Activated T-cell treated with anti-CD3 and anti-CD28 coated beads for 48 hours (primary cell): Measurements from ENCODE around the gene CAMK2B.

Source experiments
- DNase-seq: peaks from one replicate; pipeline ENCODE4 v3.0.0-alpha.2; 2020; ENCODE audit warnings: low read depth

Gene CAMK2B

GRCh38 chr7:44286618-44287487 is 38.5 kb downstream of the CAMK2B start:
- no peak for DNase-seq

- no peak for DNase-seq
Measured at GRCh38 chr7:44286182-44286617, 39.2 kb downstream of the CAMK2B start.

GRCh38 chr7:44285561-44285960 is 39.8 kb downstream of the CAMK2B start:
- DNase-seq, result no peak

GRCh38 chr7:44284881-44285541 is 40.4 kb downstream of the CAMK2B start:
- no peak for DNase-seq

DNA sequence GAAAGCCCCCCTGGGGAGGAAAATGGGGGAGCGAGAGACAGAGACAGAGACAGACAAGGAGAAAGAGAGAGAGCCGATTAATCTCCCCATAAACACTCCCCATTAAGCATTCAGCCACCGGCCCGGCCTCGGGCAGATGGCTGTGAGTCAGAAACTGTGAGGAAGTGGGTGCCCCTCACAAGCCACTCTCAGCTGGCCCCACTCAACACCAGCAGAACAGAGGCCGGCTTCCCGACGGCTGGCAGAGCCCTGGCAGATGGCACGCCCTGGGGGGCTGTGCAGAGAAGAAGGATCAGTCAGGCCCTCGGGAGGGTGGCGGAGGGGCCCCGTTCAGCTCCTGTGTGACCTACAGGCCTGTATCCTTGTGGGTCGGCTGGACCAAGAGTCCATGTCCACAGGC is 41.2 kb downstream of the CAMK2B start:
- no peak for DNase-seq

DNA sequence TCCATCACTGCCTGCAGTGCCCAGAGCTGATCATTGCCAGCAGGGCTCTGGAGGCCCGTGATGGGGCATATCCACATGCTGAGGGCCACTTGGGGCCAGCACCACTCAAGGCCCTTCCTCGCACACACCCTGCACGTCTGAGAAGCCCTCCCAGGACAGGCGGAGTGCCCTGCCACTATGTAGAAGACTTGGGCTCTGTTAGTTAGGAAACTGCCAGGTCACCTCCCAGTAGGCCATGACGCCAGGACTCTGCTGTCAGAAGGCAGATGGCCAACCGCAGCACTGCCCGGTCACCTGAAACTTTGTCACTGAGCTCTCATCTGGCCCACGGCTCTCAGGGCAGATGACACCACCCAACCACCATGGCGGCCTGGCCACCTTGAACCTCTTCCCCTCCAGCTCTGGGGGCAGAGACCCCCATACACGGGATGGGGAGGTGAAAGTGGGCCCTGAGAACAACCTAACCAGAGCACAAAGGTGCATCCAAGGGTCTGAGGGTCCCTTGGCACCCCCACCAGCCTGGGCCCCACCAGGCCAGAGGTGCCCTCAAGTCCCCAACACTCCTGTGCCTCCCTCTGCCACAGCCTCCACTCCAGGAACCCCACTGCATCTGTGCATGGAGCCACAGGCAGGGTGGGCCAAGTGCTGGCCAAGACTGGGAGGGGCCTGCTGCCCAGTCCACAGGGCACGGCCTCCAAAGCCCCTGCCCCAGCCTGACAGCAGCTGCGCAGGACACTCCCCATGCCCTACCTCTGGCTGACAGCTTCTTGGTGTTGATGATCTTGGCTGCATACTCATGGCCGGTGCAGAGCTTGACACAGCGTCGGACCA is 41.8 kb downstream of the CAMK2B start:
- no peak for DNase-seq

DNA sequence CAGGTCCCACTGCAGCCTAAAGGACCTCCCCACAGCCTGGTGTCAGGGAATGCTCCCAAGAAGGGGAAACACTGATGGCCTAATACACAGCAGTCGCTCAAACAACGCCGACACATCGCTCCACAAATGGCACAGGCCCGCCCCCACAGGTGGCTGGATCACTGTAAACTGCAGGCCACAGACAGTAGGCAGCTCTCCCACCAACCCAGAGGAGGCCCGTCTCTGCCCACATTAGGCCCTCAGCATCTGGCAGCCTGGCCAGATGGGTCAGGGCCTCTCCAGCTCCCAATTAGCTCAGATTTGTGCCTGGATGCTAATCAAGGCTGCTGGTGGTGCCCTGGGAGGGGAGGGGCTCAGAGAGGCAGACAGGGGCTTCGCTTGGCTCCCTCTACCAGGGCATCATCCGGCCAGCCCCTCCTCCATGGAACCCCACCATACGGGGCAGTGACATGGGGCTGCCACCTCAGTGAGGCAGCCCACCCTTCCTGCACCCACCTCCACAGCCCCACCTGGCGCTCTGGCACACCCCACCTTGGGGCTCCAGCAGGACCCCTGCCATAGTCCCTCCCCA is 42.7 kb downstream of the CAMK2B start:
- no peak for DNase-seq

GRCh38 chr7:44281811-44282600 is 43.4 kb downstream of the CAMK2B start:
- DNase-seq, result no peak

DNA sequence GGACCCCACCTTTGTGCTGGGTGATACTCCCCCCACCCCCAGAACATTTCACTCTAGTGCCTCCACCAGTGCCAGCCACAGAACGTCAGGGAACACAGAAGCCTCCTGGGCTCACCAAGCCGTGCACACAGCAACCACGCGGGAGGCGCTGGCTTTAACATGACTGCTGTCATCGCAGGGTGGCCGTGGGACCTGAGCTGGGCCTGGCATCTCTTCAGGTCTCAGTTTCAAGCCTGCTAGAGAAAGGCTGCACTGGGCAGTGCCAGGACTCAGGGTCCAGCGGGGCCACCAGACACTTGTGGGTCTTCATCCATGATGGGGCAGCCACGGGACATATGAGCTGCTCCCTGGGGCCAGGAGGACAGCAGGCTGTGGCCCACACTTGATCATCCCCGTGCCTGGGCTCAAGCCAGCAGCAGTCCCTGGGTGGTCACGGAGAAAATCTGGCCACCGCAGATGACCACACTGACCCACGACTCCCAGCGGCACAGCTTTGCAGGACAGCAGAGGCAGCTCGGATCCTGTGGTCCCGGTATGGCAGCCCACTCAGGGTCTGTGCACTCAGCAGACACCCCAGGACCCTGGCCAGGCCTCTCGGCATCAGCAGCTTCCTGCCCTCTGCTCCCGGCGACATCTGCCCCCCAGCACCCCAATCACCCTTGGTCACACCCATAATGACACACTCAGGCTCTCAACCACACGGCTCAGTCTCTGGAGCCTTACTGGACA is 44.2 kb downstream of the CAMK2B start:
- no peak for DNase-seq

DNA sequence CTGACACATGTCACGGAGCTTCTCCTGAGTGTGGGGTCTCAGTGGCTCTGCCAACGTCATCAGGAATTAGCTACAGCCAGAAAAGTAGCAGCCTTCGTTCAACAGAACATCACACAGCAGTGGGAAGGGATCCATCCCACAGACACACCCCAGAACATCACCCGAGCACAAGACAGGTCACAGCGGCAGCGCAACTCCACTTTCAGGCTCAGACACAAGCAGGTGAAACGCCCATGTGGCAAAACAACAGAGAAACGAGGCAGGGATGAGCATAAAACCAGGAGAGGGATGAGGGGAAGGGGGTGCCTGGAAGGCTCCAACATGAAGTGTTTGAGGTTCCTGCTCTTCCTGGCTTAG is 44.8 kb downstream of the CAMK2B start:
- no peak for DNase-seq

DNA sequence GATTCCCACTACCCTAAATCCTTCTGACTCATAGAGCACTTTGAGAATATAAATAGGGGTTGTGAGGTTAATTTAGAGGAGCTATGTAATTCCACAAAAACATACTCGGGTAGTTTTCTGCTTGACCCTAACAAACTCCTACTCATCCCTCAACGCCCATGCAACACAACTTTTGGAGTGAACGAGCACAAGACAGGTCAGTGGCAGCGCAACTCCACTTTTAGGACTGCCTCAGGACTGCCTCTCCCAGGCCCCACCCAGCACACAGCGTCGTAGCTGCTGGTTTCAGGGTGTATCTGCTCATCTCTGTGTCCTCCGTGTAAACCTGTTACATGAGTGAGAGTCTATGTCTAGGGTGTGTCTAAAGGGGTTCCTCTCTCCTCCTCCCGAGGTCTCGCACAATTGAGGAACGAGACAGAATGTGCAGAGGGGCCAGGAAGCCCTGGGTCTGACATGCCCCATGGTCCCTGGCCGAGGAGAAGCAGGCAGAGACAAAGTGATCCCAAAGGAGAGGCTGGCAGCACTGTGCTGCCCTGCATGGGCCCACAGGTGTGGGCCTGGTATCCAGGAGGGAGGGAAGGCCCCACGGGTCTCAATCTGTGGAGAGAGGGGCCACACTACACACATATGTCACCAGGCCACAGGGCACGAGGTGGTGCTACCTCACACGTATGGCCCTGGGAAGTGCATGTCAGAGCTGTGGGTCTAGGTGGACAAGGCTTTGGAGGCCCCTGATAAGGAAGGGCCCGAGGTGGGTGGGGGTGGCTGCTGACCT is 45.5 kb downstream of the CAMK2B start:
- no peak for DNase-seq

DNA sequence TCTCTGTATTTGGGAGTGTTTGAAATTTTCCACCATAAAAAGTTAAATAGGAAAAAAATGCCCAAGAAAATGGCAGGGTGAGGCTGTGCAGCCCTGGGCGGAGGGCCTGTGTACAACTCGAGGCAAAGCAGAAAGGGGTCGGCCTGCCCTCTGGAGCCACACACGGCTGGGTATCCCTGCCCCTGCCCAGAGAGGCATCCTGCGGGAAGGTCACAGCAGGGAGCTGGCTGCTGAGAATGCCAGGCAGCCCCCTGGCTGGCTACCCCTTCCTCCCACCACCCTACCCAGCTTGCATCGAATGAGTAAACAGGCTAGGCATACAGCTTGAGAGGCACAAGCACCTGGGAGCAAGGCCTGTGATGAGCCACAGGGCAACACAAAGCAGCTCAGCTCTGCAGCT is 46.1 kb downstream of the CAMK2B start:
- DNase-seq, result no peak

DNA sequence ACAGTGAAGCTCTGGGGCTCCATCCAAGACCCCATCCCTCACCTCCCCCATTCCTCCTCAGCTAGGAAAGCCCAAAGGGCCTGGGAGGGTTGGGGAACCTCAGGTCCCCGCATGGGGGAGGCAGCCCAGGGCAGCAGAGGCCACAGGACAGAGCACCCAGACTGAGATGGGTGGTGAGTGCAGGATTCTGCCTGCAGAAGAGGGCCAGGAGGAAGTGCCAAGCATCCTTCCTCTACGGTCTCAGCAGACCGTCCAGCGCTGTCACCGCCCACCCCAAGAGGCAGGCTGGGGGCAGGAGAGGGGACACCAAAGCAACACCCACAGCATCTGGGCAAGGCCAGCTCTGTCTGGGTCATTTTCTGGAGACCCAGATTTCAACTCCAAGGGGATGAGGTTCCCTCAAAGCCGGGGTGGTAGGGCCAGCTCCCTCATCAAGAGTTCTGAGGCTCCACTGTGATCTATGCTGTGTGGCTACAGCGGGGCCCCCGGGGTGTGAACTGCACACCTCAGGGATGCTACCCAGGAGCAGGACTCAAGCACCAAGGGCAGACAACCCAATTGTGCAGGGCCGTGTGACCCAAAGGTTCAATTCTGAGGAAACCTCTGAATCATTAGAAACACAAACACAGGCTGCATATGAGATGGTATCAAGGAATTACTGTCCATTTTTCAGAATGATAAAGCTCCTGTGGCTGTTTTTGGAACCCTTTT is 46.8 kb downstream of the CAMK2B start:
- DNase-seq, result no peak

GRCh38 chr7:44277851-44278250 is 47.5 kb downstream of the CAMK2B start:
- DNase-seq, result no peak

DNA sequence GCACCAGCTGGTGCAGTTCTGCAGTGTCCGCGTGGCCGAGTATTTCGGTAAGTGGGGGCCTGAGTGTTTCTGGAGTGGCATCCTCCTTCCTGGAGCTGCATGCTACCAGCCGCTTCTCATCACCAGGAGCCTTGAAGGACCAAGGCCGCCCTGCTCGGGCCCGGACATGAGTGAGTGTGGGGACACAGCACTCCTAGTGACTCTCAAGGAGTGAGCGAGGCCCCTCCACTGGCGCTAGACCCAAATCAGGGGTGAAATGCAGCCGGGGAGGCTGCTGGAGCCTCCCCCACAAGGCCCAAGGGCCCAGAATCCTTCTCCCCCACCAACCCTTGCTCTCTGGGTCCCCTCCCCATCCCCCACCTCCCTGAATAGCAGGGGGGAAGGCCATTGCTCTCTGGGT is 48.0 kb downstream of the CAMK2B start:
- DNase-seq, result no peak

DNA sequence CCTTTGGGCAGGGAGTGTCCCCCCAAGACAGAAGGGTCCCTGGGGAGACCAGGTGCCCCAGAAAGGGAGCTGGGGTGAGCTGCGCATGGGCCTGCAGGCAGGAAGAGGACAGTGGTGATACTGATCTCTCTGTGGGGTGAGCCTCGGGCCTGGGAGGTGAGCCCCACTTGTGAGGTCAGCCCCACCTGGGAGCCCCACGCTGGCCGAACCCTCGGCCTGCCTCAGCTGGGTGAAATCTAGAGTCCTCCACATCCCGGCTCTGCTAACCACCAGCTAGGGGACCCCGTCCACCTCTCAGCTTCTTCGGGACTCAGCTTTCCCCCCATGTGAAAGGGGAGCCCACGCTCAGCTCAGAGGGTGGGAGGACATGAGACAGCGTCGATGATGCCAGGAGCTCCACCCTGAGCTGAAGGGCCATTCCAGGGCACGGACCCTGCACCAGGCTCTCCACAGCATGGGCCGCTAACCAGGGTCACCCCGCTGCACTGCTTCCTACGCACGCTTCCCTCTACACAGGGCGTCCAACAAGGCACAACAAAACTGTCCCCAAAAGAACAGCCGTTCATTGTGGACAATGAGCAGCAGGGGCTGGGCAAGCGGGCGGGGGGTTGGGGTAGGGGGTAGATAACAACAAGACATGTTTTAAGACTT is 48.7 kb downstream of the CAMK2B start:
- no peak for DNase-seq

GRCh38 chr7:44275957-44276570 is 49.3 kb downstream of the CAMK2B start:
- DNase-seq, result no peak

DNA sequence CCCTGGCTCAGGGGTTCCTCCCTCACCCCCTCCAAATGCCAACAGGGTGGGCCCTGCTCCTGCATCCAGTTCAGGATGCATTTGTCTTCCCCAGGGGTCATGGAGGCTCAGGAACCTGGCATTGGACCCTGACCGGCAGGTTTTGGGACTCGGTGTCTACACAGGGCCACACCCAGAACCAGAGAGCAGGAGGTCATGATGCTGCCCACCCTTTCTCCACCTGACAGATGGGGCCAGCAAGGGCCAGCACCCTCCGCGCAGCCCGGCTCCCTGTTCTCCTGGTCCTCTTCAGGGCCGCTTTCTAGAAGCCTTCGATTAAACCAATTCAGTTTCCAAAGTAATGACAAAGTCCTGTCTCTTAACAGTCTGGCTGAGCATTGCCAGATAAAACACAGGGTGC is 50.2 kb downstream of the CAMK2B start:
- DNase-seq, result no peak

GRCh38 chr7:44274623-44274975 is 50.8 kb downstream of the CAMK2B start:
- no peak for DNase-seq
